Mononuclear cell (primary cell): ENCODE data around the gene ENKD1. TPM values are rescaled to one million over a fixed set of nuclear protein-coding genes. Genes with fewer than 3 reads are reported as not detected.
"Not testable (repeated sequence)": the region's sequence is repeated elsewhere in the genome, so short reads cannot be mapped to it uniquely, and the experiment has no call there.

Experiments used
- H3K27me3 ChIP-seq: 2 replicates; pipeline ENCODE4 v1.6.0; 2011; ENCODE audit warnings: low read length, control low read depth; ENCODE audit not compliant: insufficient read depth
- H3K4me1 ChIP-seq: 2 replicates; pipeline ENCODE4 v1.5.1; 2011; ENCODE audit warnings: mild to moderate bottlenecking, low read length, control low read depth; ENCODE audit not compliant: insufficient read depth
- H3K4me3 ChIP-seq: 2 replicates; pipeline ENCODE4 v1.5.1; 2011; ENCODE audit warnings: mild to moderate bottlenecking, low read length, moderate library complexity
- H3K9me3 ChIP-seq: 2 replicates; pipeline ENCODE4 v1.5.1; 2011; ENCODE audit warnings: low read depth, mild to moderate bottlenecking, control low read depth, low read length
- total RNA-seq: library from RNA; depleted of rRNA; stranded (reverse); fragments of >200 nt; gene quantifications from one replicate; pipeline ENCODE4 v1.2.3, GENCODE V29; 2012

ENKD1 gene
- total RNA-seq, 1 donor = 3.0 TPM

DNA sequence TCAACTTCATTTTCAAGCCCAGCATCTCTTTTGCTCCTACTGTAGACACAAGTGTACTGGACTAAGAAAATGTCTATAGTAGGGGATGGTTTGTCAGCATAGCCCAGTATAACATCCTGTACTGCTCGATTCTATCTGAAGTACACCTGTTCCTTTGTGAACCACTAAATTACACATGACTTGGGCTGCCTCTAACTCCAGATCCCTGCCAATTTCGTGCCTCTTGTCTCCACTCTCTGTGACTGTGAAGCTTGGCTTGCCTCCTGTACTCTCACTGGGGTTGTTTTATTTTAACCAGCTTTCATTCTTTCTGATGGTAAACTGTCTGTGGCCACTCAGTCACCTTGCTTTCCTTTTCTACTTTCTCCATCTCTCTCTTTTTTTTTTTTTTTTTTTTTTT lies 28.1 kb upstream of the ENKD1 start:
- H3K9me3 ChIP-seq = no peaks in the 10 kb centered on the region
- no peaks in the 10 kb centered on the region for H3K27me3 ChIP-seq
- H3K4me3 ChIP-seq = no peak overlapping the region
- H3K4me1 ChIP-seq = peaks cover 27% of the 10 kb centered on the region

DNA sequence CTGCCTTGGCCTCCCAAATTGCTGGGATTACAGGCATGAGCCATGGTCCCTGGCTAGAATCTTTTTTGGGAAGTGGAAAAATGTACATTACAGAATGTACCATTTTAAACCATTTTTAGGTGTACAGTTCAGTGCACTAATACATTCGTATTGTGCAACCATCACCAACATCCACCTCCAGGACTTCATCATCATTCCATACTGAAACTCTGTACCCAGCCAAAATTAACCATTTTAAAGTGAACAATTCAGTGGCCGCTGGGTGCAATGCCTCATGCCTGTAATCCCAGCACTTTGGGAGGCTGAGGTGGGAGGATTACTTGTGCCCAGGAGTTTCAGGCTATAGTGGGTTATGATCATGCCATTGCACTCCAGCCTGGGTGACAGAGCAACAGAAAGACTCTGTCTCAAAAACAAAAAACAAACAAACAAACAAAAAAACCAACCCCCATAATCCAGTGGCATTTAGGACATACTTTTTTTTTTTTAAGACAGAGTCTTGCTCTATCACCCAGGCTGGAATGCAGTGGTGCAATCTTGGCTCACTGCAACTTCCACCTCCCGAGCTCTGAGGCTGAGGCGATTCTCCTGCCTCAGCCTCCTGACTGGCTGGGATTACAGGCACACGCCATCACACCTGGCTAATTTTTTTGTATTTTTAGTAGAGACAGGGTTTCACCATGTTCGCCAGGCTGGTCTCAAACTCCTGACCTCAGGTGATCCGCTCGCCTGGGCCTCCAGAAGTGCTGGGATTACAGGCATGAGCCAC lies 27.2 kb upstream of the ENKD1 start:
- H3K4me1 ChIP-seq = peaks cover 27% of the 10 kb centered on the region
- not testable (repeated sequence) for H3K4me3 ChIP-seq, H3K27me3 ChIP-seq, H3K9me3 ChIP-seq

DNA sequence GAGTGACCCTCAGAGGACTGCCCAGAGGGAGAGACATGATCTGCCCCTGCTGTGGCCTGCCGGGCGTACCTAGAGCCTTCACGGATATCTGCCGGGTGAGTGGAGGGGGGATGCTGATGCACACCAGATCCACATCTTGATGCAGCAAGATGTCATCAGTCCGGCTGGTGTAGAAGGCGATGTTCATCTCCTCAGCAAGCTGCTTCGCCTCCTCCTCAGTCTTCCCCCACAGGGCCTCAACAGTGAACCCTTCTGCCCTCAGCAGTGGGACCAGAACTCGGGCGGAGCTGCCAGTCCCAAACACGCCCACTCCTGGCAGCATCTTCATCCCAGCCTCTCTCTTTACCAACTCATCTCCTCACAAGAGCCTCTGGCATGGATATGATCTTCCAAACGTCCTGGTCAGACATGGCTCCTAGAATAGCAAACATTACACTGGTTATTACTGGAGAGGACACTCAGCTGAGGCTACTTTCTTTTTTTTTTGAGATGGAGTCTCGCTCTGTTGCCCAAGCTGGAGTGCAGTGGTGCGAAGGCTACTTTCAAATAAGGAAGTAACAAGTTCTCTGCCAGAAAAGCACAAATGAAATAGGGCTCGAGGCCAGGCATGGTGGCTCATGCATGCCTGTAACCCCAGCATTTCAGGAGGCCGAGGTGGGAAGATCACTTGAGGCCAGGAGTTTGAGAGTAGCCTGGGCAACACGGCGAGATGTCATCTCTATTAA lies 19.0 kb upstream of the ENKD1 start:
- H3K9me3 ChIP-seq = no peaks in the 10 kb centered on the region
- H3K4me3 ChIP-seq = no peak overlapping the region
- H3K27me3 ChIP-seq = no peaks in the 10 kb centered on the region

GRCh38 chr16:67683767-67684166 lies 17.2 kb upstream of the ENKD1 start:
- no peaks in the 10 kb centered on the region for H3K9me3 ChIP-seq
- H3K27me3 ChIP-seq = no peaks in the 10 kb centered on the region
- H3K4me3 ChIP-seq = no peak overlapping the region
- H3K4me1 ChIP-seq = peaks cover 20% of the 10 kb centered on the region

More for the DNA sequence above, 19.0 kb upstream of the ENKD1 start:
- H3K4me1 ChIP-seq = peaks cover 20% of the 10 kb centered on the region

DNA sequence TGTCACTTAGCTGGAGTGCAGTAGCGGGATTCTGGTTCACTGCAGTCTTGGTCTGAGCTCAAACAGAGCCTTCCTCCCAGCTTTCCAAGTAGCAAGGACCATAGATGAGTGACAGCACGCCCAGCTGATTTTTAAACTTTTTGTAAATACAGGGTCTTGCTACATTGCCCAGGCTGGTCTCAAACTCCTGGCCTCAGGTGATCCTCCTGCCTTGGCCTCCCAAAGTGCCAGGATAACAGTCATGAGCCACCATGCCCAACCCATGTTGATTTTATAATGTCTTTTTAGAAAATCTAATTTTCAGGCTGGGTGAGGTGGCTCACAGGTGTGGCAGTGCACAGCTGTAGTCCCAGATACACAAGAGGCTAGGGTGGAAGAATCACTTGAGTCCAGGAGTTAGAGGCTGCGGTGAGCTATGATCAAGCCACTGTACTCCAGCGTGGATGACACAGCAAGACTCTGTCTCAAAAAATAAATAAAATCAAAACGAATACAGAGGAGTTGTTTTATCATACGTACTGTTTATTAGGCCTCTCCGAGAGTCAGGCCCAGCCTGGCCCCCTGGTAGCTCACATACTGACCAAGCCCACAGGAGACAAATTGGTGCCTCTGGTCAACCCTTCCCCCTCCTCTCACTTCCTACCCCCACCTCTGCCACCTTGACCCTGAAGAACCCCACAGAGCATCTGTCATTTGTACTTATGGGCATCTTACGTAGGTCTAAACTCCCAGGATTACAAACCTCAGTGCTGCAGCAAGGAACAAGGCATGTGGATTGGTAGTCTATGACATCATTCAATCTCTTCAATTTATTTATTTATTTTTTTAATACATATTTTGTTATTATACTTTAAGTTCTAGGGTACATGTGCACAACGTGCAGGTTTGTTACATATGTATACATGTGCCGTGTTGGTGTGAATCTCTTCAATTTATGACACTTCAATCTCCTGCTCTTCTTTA lies 13.7 kb upstream of the ENKD1 start:
- no peak overlapping the region for H3K4me3 ChIP-seq
- no peaks in the 10 kb centered on the region for H3K9me3 ChIP-seq
- H3K4me1 ChIP-seq = peaks cover 7% of the 10 kb centered on the region
- H3K27me3 ChIP-seq = no peaks in the 10 kb centered on the region

GRCh38 chr16:67678354-67679023 lies 11.9 kb upstream of the ENKD1 start:
- Histone ChIP-seq H3K27me3 (no peaks in the 10 kb centered on the region), H3K4me3 (no peak overlapping the region), H3K4me1 (peaks cover 9% of the 10 kb centered on the region), H3K9me3 (no peaks in the 10 kb centered on the region)

- Histone ChIP-seq H3K27me3 (no peaks in the 10 kb centered on the region), H3K9me3 (no peaks in the 10 kb centered on the region), H3K4me3 (no peak overlapping the region)
These were observed 11.2 kb upstream of the ENKD1 start for GRCh38 chr16:67677712-67678111.

DNA sequence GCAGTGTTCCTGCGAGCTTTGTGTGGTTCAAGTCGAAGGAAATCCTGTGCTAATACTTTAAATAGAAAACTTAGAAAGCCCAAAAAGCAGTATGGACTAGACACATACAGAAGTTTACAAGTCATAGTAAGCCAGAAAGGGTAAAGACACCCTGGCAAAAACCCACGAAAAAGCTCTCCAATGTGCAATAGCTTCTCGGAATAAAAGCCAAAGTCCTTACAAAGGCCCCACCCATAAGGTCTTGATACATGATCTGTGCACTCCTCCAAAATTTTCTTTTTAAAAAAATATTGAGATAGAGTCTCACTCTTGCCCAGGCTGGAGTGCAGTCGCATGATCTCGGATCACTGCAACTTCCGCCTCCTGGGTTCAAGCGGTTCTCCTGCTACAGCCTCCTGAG lies 10.4 kb upstream of the ENKD1 start:
- no peaks in the 10 kb centered on the region for H3K27me3 ChIP-seq
- H3K4me3 ChIP-seq = no peak overlapping the region
- H3K4me1 ChIP-seq = peaks cover 17% of the 10 kb centered on the region
- no peaks in the 10 kb centered on the region for H3K9me3 ChIP-seq

More at GRCh38 chr16:67677712-67678111, 11.2 kb upstream of the ENKD1 start:
- H3K4me1 ChIP-seq = peaks cover 17% of the 10 kb centered on the region

GRCh38 chr16:67676516-67676915 lies 10.0 kb upstream of the ENKD1 start:
- H3K9me3 ChIP-seq = no peaks in the 10 kb centered on the region
- no peaks in the 10 kb centered on the region for H3K27me3 ChIP-seq
- H3K4me3 ChIP-seq = no peak overlapping the region
- peaks cover 17% of the 10 kb centered on the region for H3K4me1 ChIP-seq

- H3K4me3 ChIP-seq = no peak overlapping the region
- no peaks in the 10 kb centered on the region for H3K9me3 ChIP-seq
- H3K27me3 ChIP-seq = no peaks in the 10 kb centered on the region
- H3K4me1 ChIP-seq = peaks cover 17% of the 10 kb centered on the region
These were observed 9.4 kb upstream of the ENKD1 start for GRCh38 chr16:67675999-67676398.

GRCh38 chr16:67675579-67675935 lies 9.0 kb upstream of the ENKD1 start:
- no peaks in the 10 kb centered on the region for H3K27me3 ChIP-seq
- H3K4me1 ChIP-seq = peaks cover 17% of the 10 kb centered on the region
- no peak overlapping the region for H3K4me3 ChIP-seq
- H3K9me3 ChIP-seq = no peaks in the 10 kb centered on the region

DNA sequence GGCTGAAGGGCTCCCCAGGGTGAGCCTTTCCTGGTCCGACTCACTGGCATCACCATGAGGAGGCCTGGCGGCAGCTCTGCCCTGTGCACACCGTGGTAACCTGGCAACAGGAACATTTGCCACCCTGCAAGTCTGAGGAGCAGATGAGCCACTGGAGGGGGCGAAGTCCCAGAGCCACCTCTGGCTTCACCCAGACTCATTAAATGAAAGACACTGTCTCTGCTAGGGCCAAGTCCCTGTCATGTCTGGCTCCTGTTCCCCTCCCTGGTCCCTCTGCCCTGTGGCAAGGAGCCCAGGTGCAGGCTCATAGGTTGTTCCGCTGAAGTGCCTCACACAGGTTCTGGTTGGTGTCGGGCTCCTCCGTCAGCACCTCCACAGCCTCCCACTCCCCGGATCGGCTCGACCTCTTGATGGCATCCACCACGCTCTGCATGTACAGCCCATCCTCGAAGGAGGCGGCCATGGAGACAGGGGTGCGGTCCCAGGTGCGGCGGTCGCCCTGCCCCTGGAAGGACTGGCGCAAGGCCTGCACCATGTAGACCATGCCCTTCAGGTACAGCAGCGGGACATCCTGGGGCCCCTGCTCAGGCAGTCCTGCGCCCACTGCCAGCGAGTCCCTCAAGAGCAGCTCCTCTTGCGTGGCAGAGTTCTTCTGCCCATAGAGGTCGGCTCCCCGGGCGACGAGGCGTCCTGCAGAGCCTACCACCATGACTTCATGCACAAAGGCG lies 8.5 kb upstream of the ENKD1 start:
- no peaks in the 10 kb centered on the region for H3K9me3 ChIP-seq
- no peaks in the 10 kb centered on the region for H3K27me3 ChIP-seq
- H3K4me3 ChIP-seq = no peak overlapping the region
- H3K4me1 ChIP-seq = peaks cover 17% of the 10 kb centered on the region

GRCh38 chr16:67673712-67674580 lies 7.4 kb upstream of the ENKD1 start:
- peaks cover 24% of the 10 kb centered on the region for H3K4me1 ChIP-seq
- no peaks in the 10 kb centered on the region for H3K9me3 ChIP-seq
- no peak overlapping the region for H3K4me3 ChIP-seq
- H3K27me3 ChIP-seq = no peaks in the 10 kb centered on the region
